NCI-H146 treated with DMSO at 0.1 percent for 48 hours (cell line): ENCODE results near the gene DLGAP3.

Source experiments
- DNase-seq: peaks from one replicate; lab custom pipeline; 2025; ENCODE audit not compliant: unreplicated experiment; lab: John Stamatoyannopoulos, UW

The DLGAP3 gene

GRCh38 chr1:34867415-34867814 is 62.0 kb downstream of the DLGAP3 start:
- DNase-seq: no peak

DNA sequence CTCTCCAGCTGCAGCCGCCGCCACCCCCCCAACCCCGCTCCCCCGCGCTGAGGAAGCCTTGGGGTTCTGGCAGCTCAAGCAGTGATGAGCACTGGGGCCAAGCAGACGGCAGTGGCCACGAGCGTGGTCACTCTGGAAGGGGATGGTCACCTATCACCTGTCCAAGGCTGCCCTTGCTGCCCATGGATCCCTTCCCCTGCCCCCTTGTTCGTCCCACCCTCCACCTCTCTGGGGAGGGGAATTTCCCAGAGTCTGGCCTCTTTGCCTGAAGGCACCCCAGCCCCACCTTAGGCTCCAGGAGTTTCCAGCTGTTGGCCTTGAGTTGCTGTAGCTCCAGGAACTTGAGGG is 62.7 kb downstream of the DLGAP3 start:
- no peak for DNase-seq

DNA sequence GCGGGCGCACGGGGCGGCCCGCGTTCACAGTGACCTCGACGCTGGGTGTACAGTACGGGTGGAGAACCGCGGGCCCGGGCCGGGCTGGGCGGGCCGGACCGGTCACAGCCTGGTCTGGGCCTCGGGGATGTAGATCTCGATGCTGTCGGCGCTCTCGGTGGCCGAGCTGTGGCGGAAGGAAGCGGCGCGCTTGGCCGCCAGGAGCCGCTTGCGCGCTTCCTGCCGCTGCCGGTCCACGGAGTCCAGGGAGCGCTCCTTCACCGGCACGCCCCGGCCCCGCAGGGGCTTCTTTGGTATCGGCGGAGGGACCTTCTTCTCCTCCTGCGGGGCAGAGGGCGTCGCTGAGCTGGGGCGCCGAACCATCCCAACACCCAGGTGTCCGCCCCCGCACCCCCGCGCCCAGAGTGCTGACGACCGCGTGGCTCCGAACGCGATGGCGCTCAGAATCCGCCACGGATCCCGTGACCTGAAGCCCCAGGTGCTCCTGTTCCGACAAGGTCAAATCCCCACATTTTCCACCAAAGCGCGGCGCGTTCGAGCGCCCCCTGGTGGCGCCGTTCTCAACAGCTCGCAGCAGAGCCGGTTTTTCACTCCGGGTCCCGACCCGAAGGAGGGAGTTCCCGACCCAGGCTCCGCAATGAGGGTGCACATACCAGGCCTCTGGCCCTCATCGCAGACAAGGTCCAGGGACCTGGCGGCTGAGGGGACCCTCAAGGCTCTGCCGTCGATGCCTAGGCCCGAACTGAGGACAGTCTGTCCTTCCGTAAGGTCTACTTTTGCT is 63.3 kb downstream of the DLGAP3 start:
- DNase-seq: no peak

- DNase-seq: no peak
Observed at GRCh38 chr1:34865573-34865972, 63.9 kb downstream of the DLGAP3 start.

DNA sequence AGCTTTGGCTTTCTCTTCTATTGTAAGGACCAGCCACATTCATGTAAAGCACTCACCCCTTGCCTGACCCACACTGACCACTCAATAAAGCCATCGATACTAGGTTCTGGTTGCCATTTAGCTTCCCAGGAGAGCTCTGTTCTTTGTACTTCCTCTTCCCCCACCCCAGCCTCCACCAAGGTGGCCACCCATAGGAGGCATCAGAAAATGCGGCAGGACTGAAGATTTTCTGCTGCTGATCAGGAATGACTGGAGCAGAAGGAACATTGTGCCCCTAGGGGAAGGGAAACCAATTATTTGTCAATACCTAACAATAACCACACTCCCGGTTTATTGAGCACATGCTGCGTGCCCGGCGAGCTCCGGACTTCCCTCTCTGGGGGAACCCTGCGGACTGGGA is 64.7 kb downstream of the DLGAP3 start:
- DNase-seq: no peak

DNA sequence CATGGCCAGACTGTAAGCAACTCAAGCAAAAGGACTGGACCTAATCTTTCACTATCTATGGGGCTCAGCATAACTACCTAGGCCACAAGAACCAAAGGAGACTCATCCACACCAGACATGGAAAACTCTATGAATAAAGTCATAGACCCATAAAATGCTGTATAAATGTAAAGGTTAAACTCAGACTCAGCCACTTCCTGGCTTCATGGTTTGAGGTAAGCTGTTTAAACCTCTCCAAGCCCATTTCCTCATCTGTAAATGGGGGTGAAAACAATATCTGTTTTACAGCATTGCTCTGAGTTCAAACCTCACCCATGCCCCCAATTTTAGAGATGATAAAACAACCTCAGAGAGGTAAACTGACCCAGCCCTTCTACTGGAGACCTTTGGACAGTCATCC is 65.9 kb downstream of the DLGAP3 start:
- DNase-seq: no peak

GRCh38 chr1:34859446-34860200 is 69.8 kb downstream of the DLGAP3 start, which contains the start of gene SMIM12:
TSS of gene SMIM12 (minus strand) at chr1:34859749. CDS start at chr1:34855977, 3,772 bp downstream.
- peak; percentile 72 for DNase-seq

DNA sequence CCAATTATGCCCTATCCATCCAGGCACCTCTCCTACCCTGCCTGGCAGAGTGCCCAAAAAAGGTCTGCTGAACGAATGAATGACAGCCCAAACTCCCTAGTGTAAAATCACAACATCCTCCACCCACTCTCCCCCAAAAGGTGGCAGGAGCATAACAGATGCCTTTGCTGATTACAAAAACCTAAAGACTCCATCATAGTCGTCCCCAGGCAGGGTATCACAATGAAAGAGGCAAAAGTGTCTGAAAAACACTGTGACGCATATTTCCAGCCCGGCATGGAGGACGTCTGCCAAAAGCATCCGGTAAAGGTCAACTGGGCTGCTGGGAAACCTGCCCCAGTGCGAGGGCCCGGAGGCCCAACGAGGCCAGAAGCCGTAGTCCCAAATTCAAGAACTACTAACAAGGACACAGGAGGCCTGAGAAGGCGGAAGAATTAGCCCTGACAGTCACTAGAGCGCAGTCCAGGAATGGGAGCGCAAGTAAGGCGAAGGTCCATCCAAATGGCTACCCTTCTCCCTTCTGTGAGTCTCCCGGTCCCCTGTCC is 70.5 kb downstream of the DLGAP3 start:
- DNase-seq: no peak

DNA sequence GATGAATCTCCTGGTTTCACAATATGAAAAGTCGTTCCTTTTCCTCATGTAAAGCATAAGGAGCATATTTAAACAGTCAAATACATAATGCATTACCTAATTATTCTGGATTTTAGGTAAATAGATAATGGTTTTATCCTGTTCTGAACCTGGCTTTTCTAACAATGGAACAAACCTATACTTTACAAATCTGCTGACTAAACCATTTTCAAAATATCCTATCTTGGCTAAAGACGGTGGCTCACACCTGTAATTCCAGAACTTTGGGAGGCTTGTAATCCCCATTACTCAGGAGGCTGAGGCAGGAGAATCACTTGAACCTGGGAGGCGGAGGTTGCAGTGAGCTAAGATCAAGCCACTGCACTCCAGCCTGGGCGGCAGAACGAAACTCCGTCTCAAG is 72.8 kb downstream of the DLGAP3 start:
- DNase-seq: no peak

- DNase-seq: peak; percentile 83
Observed at GRCh38 chr1:34852677-34853217, 76.7 kb downstream of the DLGAP3 start.

DNA sequence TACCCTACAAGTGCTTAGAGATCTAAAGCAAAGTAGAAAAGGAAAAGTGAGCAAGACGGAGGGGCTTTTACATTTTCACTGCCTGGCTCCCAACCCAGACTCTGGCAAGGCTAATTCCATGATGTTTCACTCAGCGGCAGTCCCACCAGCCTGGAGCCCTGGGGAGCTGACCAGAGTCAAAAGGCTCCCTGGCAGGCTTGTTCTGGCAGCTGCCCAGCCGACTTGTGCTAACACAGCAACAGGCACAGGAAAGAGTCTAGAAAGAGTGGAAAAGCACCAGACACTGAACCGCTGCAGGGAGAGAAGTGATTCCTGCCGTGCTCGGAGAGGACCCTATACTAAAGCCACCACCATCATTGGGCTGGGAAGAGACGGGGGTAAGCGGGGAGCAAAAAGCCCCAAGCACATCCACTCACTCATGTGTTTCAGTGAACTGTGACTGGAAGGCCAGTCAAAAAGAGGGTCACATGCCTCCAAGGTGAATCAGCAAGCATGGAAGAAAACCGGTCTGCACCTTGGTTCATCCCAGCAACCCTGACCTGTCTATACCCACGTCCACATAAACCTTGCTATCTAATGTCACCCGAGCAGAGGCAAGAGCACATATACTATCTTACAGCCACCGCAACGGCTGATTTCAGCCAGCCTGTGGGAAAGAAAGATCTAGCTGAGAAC is 77.9 kb downstream of the DLGAP3 start:
- no peak for DNase-seq

GRCh38 chr1:34850382-34850781 is 79.1 kb downstream of the DLGAP3 start:
- peak; percentile 19 for DNase-seq

- DNase-seq: peak; percentile 33
Observed at GRCh38 chr1:34847094-34847493, 82.4 kb downstream of the DLGAP3 start.

DNA sequence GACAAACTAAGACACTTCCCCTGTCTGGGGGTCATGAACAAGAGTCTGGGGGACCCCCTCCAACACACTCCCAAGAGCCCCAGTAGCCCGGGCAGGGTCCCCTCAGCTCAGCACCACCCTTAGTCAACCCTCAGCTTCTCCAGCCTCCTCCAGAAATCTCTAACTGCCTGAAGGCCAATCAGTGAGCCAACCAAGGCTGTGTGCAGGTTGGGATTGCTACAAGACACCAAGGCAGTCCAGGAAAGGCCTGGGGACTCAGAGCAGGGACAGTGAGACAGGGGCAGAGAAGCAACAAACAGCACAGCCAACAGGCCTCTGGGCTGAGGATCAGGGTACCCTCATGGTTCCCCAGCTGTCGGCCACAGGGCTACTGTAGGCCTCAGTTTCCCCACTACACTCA is 83.2 kb downstream of the DLGAP3 start:
- DNase-seq: no peak

DNA sequence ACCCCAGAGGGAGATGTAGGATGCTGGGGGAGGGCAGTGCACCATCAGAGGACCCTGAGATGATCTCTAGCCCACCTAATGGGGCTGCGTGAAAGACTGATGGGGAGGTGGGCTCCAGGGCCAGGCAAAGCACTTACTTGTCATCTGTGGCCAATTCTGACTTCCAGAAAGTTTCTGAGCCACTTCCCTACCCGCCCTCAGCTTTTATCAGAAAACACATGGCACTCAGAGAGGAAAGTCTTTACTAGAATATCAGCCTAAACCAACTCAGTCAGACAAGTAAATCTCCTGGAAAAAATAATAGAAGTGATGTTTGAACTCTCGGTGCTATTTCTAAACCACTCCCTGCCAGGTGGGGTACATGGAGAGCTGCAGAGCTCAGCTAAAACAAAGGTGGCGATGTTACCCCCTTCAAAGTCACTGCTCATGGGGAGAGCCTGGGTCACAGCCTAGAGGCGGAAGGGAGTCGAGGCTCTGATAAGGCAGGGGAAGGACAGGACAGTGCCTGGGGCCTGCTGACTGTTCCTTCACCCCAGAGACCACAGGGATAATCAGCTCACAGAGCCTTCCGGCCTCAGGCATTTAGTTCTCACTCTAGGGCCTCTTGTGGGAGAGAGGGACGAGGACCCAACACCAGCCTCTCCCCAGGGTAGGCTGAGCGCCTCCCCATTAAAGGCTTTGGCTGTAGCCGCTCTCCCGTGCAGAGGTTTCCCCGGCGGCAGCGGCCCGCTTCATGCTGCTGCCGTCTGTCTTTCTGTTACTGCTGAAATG is 84.1 kb downstream of the DLGAP3 start:
- no peak for DNase-seq

GRCh38 chr1:34844252-34844634 is 85.2 kb downstream of the DLGAP3 start:
- peak; percentile 77 for DNase-seq

GRCh38 chr1:34843392-34844251 is 85.8 kb downstream of the DLGAP3 start:
- DNase-seq: peak; percentile 32

GRCh38 chr1:34842952-34843371 is 86.5 kb downstream of the DLGAP3 start:
- DNase-seq: no peak

DNA sequence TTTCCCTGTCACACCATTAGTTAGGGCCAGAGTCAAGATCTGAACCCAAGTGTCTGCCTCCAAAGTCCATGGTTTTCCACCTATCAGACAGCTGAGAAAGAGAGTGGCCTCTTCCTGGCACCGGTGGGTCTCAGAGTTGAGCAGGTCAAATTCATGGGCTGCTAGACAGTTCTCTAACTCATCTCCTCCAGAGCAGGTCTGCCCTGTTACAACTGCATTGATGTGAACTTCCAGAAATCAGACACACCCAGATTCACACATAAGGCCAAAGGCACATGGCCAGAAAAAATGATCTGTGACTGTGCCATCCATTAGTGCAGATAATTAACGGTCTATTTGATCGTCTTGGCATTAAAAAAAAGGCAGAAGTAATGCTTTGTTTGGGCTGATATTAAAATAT is 87.4 kb downstream of the DLGAP3 start:
- no peak for DNase-seq

DNA sequence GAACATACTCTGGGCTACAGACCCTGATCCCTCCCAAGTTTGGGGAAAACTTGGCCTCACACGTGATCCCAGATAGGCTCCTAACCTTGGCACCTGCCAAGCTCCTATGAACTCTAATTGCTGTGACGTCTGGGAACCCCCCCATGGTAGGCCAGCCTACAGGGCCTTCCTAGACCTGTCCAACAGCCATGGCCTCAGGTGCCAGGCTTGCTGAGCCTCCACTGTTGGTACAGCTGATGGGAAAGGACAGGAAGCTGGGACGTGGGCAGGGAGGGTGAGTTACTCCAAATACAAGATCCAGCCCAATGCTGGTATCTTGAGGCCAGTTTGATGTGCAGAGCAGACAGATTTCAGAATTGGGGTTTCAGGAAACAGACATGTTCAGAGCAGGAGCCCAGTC is 89.0 kb downstream of the DLGAP3 start:
- no peak for DNase-seq
